ENCODE results near the gene CLC.

GRCh38 chr19:39705578-39706188 lies 32.1 kb downstream of the CLC start:
- no peak for TF ChIP-seq REST (IDR thresholded peaks at IDR 0.05; ENCODE audit: insufficient read depth in 1 of 2, low read depth in 2 of 2, low read length in 2 of 2)
- no peak for TF ChIP-seq POLR2AphosphoS5 (IDR thresholded peaks at IDR 0.05; ENCODE audit: low read depth, low read length)
- no peak for TF ChIP-seq SIN3A (IDR thresholded peaks at IDR 0.05; ENCODE audit: borderline replicate concordance, insufficient read depth, low read length)
